Endothelial cell of umbilical vein (primary cell): ENCODE results near the gene CDC40. TPM values are rescaled to one million over a fixed set of nuclear protein-coding genes. Genes with fewer than 3 reads are reported as not detected.

ENCODE experiments used
- BruUV-seq: library from RNA; stranded (reverse); fragments of 400-500 nt; replicated peaks from 2 replicates; lab custom pipeline; 2021; lab: Mats Ljungman, UMichigan
- CTCF ChIA-PET: fragments of 300-600, 350-600 bp; sonication (Branson Sonifier 250); formaldehyde crosslinking; loops from one replicate; lab custom pipeline; 2021; ENCODE audit warnings: antibody characterized with exemption, inconsistent platforms; lab: Charles Lee
- POLR2A ChIA-PET: fragments of 300-600, 350-600 bp; sonication (Branson Sonifier 250); formaldehyde crosslinking; loops from one replicate; lab custom pipeline; 2021; ENCODE audit warnings: antibody characterized with exemption, inconsistent platforms; lab: Charles Lee
- DNase-seq: peaks from one replicate; pipeline ENCODE4 v3.0.0-alpha.2; 2011; ENCODE audit warnings: low read depth, low spot score
- FAIRE-seq: peaks from 2 replicates; lab custom pipeline; 2011; peaks lifted over from hg19 to GRCh38; lab: Jason Lieb, UNC
- H2AFZ ChIP-seq: 2 replicates; pipeline ENCODE4 v1.6.0; 2012; ENCODE audit warnings: low read depth, low read length, control low read depth, inconsistent platforms
- H3K27ac ChIP-seq: 2 replicates; pipeline ENCODE4 v1.5.1; 2011; ENCODE audit warnings: low read depth, mild to moderate bottlenecking, control low read depth, low read length, moderate library complexity; ENCODE audit not compliant: insufficient read depth
- H3K27me3 ChIP-seq, 2 experiments: 2 replicates each; pipeline versions ENCODE4 v1.6.0 to v1.6.1; 2011; ENCODE audit warnings: low read length in 2 of 2, mixed read lengths in 1 of 2; ENCODE audit not compliant: control insufficient read depth in 2 of 2, insufficient read depth in 2 of 2
- H3K36me3 ChIP-seq, 2 experiments: 2 replicates in 1 of 2; 3 replicates in 1 of 2; pipeline ENCODE4 v1.5.1; 2011; ENCODE audit warnings: low read length in 2 of 2, mild to moderate bottlenecking in 1 of 2, moderate library complexity in 1 of 2; ENCODE audit not compliant: control insufficient read depth in 2 of 2, insufficient read depth in 2 of 2; ENCODE audit errors: extremely low read depth in 1 of 2
- H3K4me1 ChIP-seq: 3 replicates; pipeline ENCODE4 v1.5.1; 2011; ENCODE audit warnings: mild to moderate bottlenecking, low read length; ENCODE audit not compliant: control insufficient read depth, insufficient read depth; ENCODE audit errors: extremely low read depth
- H3K4me2 ChIP-seq: 2 replicates; pipeline ENCODE4 v1.6.1; 2011; ENCODE audit warnings: low read length, control low read depth, mixed read lengths; ENCODE audit not compliant: insufficient read depth
- H3K4me3 ChIP-seq, 3 experiments: fragments of 200-600 bp in 1 of 3; sonication (generic), shearing (Covaris generic) in 1 of 3; replicated peaks in 1 of 3; 2 replicates each; pipeline ENCODE4 v1.5.1; 2011 to 2016; ENCODE audit warnings: control low read depth in 3 of 3, low read length in 3 of 3, mild to moderate bottlenecking in 2 of 3, inconsistent platforms in 1 of 3, low read depth in 1 of 3, moderate library complexity in 1 of 3; ENCODE audit not compliant: insufficient read depth in 1 of 3
- H3K79me2 ChIP-seq: 2 replicates; pipeline ENCODE4 v1.6.0; 2012; ENCODE audit warnings: low read length, inconsistent platforms; ENCODE audit not compliant: control insufficient read depth, insufficient read depth
- H3K9ac ChIP-seq: replicated peaks from 2 replicates; pipeline ENCODE3; 2011; ENCODE audit warnings: low read length, control low read depth; ENCODE audit not compliant: insufficient read depth; ENCODE audit errors: extremely low read depth
- H3K9me1 ChIP-seq: replicated peaks from 3 replicates; pipeline ENCODE4 v1.6.0; 2011; ENCODE audit warnings: mild to moderate bottlenecking, low read length; ENCODE audit not compliant: control insufficient read depth, insufficient read depth; ENCODE audit errors: extremely low read depth
- H3K9me3 ChIP-seq: replicated peaks from 2 replicates; pipeline ENCODE4 v1.5.1; 2012; ENCODE audit warnings: low read length, inconsistent platforms; ENCODE audit not compliant: control insufficient read depth, insufficient read depth
- H4K20me1 ChIP-seq: replicated peaks from 2 replicates; pipeline ENCODE3; 2011; ENCODE audit warnings: mild to moderate bottlenecking, low read length; ENCODE audit not compliant: control insufficient read depth, insufficient read depth; ENCODE audit errors: extremely low read depth
- EZH2 ChIP-seq: IDR thresholded peaks from 2 replicates; pipeline ENCODE4 v1.6.1; 2012; ENCODE audit warnings: borderline replicate concordance, low read depth, mild to moderate bottlenecking, moderate library complexity, low read length, inconsistent platforms; ENCODE audit not compliant: severe bottlenecking
- FOS ChIP-seq: IDR thresholded peaks from 2 replicates; pipeline ENCODE4 v1.6.1; 2011; ENCODE audit warnings: mild to moderate bottlenecking, low read length, moderate library complexity, borderline replicate concordance; ENCODE audit not compliant: insufficient read depth
- JUN ChIP-seq: IDR thresholded peaks from 2 replicates; pipeline ENCODE4 v1.6.1; 2011; ENCODE audit warnings: borderline replicate concordance, low read depth; ENCODE audit not compliant: insufficient read length, insufficient read depth
- MYC ChIP-seq: IDR thresholded peaks from one replicate; pipeline ENCODE4 v1.6.1; 2011; ENCODE audit warnings: mild to moderate bottlenecking, low read depth, low read length
- POLR2A ChIP-seq: IDR thresholded peaks from 2 replicates; pipeline ENCODE4 v1.6.1; 2012; ENCODE audit warnings: low read depth, mild to moderate bottlenecking, control low read depth, low read length
- POLR2AphosphoS5 ChIP-seq: IDR thresholded peaks from 2 replicates; pipeline ENCODE4 v1.6.1; 2012; ENCODE audit warnings: low read depth, mild to moderate bottlenecking, control low read depth, low read length, moderate library complexity; ENCODE audit not compliant: insufficient read depth
- dilution Hi-C: fragments of 300-500 bp; cut with MboI; formaldehyde crosslinking; loops from one replicate; pipeline ENCODE4 v1.15.0; 2019; ENCODE audit warnings: low sequenced_read_pairs; ENCODE audit not compliant: extremely low pct_ligation_motif_present
- intact Hi-C: fragments of 100-400 bp; cut with micrococcal nuclease; formaldehyde crosslinking; loops from one replicate; pipeline ENCODE4 v1.10.0; 2022
- polyA plus RNA-seq, 4 experiments: library from polyadenylated mRNA; depleted of rRNA in 3 of 4; stranded (reverse) in 3 of 4; unstranded in 1 of 4; fragments of >200 nt; gene quantifications; 2 replicates each; pipeline versions ENCODE4 v1.2.1 to v1.2.3, GENCODE V29; 2011 to 2012; ENCODE audit warnings: missing spikeins in 1 of 4
- total RNA-seq: library from RNA; stranded (reverse); gene quantifications from 2 replicates; pipeline ENCODE4 v1.2.3, GENCODE V29; 2021
- TF ChIP-seq, protein P1 (sequence below), 2 donors: IDR thresholded peaks; 1 replicate in 1 of 2; 2 replicates in 1 of 2; pipeline ENCODE4 v1.5.1; 2011; ENCODE audit warnings: low read length in 2 of 2, mild to moderate bottlenecking in 2 of 2, moderate library complexity in 2 of 2, control low read depth in 1 of 2, inconsistent platforms in 1 of 2, low read depth in 1 of 2; ENCODE audit not compliant: insufficient read depth in 1 of 2; ENCODE audit errors: extremely low read depth in 1 of 2
- TF ChIP-seq, protein P2 (sequence below): IDR thresholded peaks from 2 replicates; pipeline ENCODE4 v1.6.1; 2011; ENCODE audit not compliant: insufficient read depth, insufficient read length

CDC40 gene
- total and polyA plus RNA-seq, 2 donors (not counting 3 experiments of a cell fraction or from before 2014, with no cell fraction given) = 7.2 to 18.5 TPM

DNA sequence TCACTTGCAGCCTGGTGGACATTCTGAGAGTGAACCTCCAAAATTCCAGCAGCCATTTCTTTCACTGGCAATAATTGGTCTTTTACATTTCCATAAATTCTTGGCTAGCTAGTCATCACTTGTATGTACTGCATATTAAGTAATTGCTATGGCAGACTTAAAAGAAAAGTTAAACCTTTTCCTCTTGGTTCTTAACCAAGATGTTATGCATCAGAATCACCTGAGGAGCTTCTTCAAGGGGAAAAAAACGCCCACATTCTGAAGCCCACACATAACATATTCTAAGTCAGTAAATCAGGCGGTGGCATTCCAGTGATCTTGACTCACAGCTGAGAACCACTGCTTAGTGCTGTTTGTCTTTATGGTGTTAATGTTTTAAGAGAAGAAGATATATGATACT is 37.0 kb downstream of the CDC40 start:
- no peaks in the 10 kb centered on the region for H3K4me1 ChIP-seq
- POLR2A ChIA-PET = no interaction called here
- H2AFZ ChIP-seq = no peak overlapping the region
- no peak overlapping the region for H3K4me2 ChIP-seq
- peaks cover 11 to 14% of the 10 kb centered on the region in 2 experiments for H3K36me3 ChIP-seq
- H3K9me3 ChIP-seq = no peaks in the 10 kb centered on the region
- CTCF ChIA-PET = no interaction called here
- no peaks in the 10 kb centered on the region for H3K79me2 ChIP-seq
- DNase-seq (no peak), FAIRE-seq (no peak)
- no peak overlapping the region for H3K9ac ChIP-seq
- H3K4me3 ChIP-seq = no peak overlapping the region
- intact Hi-C loops = no loop called here
- dilution Hi-C loops = no loop called here
- BruUV-seq = no TSS peak
- H3K27me3 ChIP-seq = no peaks in the 10 kb centered on the region
- H3K9me1 ChIP-seq = no peaks in the 10 kb centered on the region
- no peak for TF ChIP-seq POLR2A
- no peak for TF ChIP-seq EZH2
- no peak for TF ChIP-seq POLR2AphosphoS5
- TF ChIP-seq, protein P1, sequence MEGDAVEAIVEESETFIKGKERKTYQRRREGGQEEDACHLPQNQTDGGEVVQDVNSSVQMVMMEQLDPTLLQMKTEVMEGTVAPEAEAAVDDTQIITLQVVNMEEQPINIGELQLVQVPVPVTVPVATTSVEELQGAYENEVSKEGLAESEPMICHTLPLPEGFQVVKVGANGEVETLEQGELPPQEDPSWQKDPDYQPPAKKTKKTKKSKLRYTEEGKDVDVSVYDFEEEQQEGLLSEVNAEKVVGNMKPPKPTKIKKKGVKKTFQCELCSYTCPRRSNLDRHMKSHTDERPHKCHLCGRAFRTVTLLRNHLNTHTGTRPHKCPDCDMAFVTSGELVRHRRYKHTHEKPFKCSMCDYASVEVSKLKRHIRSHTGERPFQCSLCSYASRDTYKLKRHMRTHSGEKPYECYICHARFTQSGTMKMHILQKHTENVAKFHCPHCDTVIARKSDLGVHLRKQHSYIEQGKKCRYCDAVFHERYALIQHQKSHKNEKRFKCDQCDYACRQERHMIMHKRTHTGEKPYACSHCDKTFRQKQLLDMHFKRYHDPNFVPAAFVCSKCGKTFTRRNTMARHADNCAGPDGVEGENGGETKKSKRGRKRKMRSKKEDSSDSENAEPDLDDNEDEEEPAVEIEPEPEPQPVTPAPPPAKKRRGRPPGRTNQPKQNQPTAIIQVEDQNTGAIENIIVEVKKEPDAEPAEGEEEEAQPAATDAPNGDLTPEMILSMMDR (IDR thresholded peaks at IDR 0.05; ENCODE audit: extremely low read depth in 1 of 2, insufficient read depth in 1 of 2, low read depth in 1 of 2, low read length in 2 of 2) = no peak
- no peak for TF ChIP-seq JUN
- no peaks in the 10 kb centered on the region for H4K20me1 ChIP-seq
- H3K27ac ChIP-seq = no peak overlapping the region

DNA sequence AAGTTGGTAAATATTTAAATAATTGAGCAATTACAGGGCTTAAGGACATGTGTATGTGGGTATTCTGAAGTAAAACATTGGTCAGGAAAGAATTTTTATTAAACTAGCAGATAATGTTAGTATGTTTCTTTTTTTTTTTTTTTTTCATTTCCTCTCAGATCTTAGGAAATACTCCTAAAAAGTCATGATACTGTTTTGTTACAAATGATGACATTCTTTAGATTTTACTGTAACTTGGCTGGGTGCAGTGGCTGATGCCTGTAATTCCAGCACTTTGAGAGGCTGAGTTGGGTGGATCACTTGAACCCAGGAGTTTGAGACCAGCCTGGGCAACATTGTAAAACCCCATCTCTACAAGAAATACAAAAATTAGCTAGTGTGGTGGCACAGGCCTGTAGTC is 41.5 kb downstream of the CDC40 start:
- FAIRE-seq (no peak), DNase-seq (no peak)
- dilution Hi-C loops (no loop called here), intact Hi-C loops (no loop called here)
- no TSS peak for BruUV-seq
- ChIA-PET POLR2A (no interaction called here), CTCF (no interaction called here)
- no peak overlapping the region for H2AFZ ChIP-seq
- H3K4me2 ChIP-seq = no peak overlapping the region
- H3K79me2 ChIP-seq = no peaks in the 10 kb centered on the region
- H3K36me3 ChIP-seq = peaks cover 2 to 4% of the 10 kb centered on the region in 2 experiments
- no peaks in the 10 kb centered on the region for H3K27me3 ChIP-seq
- H3K9ac ChIP-seq = no peak overlapping the region
- H3K4me3 ChIP-seq = no peak overlapping the region
- no peaks in the 10 kb centered on the region for H4K20me1 ChIP-seq
- H3K9me1 ChIP-seq = no peaks in the 10 kb centered on the region
- TF ChIP-seq FOS (no peak), POLR2A (no peak), EZH2 (no peak), POLR2AphosphoS5 (no peak), MYC (no peak)
- TF ChIP-seq, protein P1 (IDR thresholded peaks at IDR 0.05; ENCODE audit: extremely low read depth in 1 of 2, insufficient read depth in 1 of 2, low read depth in 1 of 2, low read length in 2 of 2) = no peak
- TF ChIP-seq, protein P2, sequence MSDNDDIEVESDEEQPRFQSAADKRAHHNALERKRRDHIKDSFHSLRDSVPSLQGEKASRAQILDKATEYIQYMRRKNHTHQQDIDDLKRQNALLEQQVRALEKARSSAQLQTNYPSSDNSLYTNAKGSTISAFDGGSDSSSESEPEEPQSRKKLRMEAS = no peak
- no peaks in the 10 kb centered on the region for H3K4me1 ChIP-seq
- H3K27ac ChIP-seq = no peak overlapping the region
- H3K9me3 ChIP-seq = no peaks in the 10 kb centered on the region
